ENCODE data around the gene IGSF23. TPM values are rescaled to one million over a fixed set of nuclear protein-coding genes. Genes with fewer than 3 reads are reported as not detected.

IGSF23 gene
- total and polyA plus RNA-seq, 2 of the 4 experiments (the other 2 are of a cell fraction): 0.27 TPM; not detected in 1

GRCh38 chr19:44602081-44602480 is 11.3 kb upstream of the IGSF23 start:
- Histone ChIP-seq H3K23ac (ENCODE audit: low read depth, low read length) (no peak overlapping the region; the same call in 1 of the 2 replicates), H3K4me2 (ENCODE audit: low read depth, low read length) (no peak overlapping the region), H3K27ac (ENCODE audit: insufficient read depth, low read length) (peak overlapping the region; percentile 25; the same call in 1 of the 2 replicates), H2BK120ac (ENCODE audit: low read depth, low read length) (peak overlapping the region; percentile 88), H2BK5ac (ENCODE audit: low read depth, low read length, poor library complexity, severe bottlenecking) (peak overlapping the region; percentile 3), H3K9me1 (ENCODE audit: insufficient read depth, low read length) (peaks cover 12% of the 10 kb centered on the region), H3K27me3 (ENCODE audit: control insufficient read depth, insufficient read depth, low read length) (no peaks in the 10 kb centered on the region), H3K4ac (ENCODE audit: low read depth, low read length) (peak overlapping the region; percentile 87), H4K5ac (ENCODE audit: low read depth, low read length) (0 out of 2 replicates have a peak overlapping the region, but pooled peaks have one; percentile 15), H3K18ac (ENCODE audit: low read depth, low read length) (peak overlapping the region; percentile 84), H4K91ac (ENCODE audit: insufficient read depth, low read depth, low read length) (peak overlapping the region; percentile 76), H2AFZ (replicated peaks; ENCODE audit: low read length, poor library complexity) (no peak overlapping the region), H2BK15ac (ENCODE audit: low read depth, low read length) (peak overlapping the region; percentile 73; the same call in 2 of the 3 replicates), H3K9me3 (ENCODE audit: control insufficient read depth, insufficient read depth, low read length) (peaks cover 4% of the 10 kb centered on the region; the same call in 1 of the 2 replicates), H2BK20ac (ENCODE audit: low read depth, low read length) (peak overlapping the region; percentile 85; the same call in 1 of the 2 replicates), H3K9ac (ENCODE audit: low read depth, low read length) (no peak overlapping the region), H3K36me3 (ENCODE audit: control insufficient read depth, insufficient read depth, low read length) (no peaks in the 10 kb centered on the region), H3K56ac (ENCODE audit: extremely low read depth, insufficient read depth, low read length) (no peak overlapping the region), H3K79me1 (ENCODE audit: low read depth in 1 of 2, low read length in 2 of 2) (peaks cover 0 to 3% of the 10 kb centered on the region in 2 experiments; a peak in 1 of 4 replicates), H4K8ac (ENCODE audit: low read depth in 2 of 2, low read length in 2 of 2) (peak overlapping the region; percentile 1 to 68; a peak in 3 of 4 replicates), H2AK9ac (replicated peaks; ENCODE audit: low read depth, low read length, poor library complexity) (no peak overlapping the region), H3K4me3 (ENCODE audit: insufficient read depth, low read depth, low read length) (no peak overlapping the region), H3K14ac (replicated peaks; ENCODE audit: low read depth, low read length) (no peak overlapping the region), H2AK5ac (ENCODE audit: low read depth, low read length) (peak overlapping the region; percentile 95), H4K20me1 (ENCODE audit: insufficient read depth, low read length) (no peaks in the 10 kb centered on the region), H3K4me1 (ENCODE audit: control insufficient read depth, insufficient read depth, low read length) (peaks cover 18% of the 10 kb centered on the region)
- dilution Hi-C loops (cut with HindIII; ENCODE audit: low sequenced_read_pairs, unreplicated experiment) (no loop called here), in situ Hi-C loops (cut with MboI; ENCODE audit: low sequenced_read_pairs) (no loop called here), intact Hi-C loops (cut with micrococcal nuclease) (loop anchor here (5.0 kb wide), 1 partner anchor 40 kb away; the partner anchor contains the start of gene PVR)
- TF ChIP-seq FOS (IDR thresholded peaks at IDR 0.05; ENCODE audit: low read depth, low read length): no peak
- TF ChIP-seq, protein P1, sequence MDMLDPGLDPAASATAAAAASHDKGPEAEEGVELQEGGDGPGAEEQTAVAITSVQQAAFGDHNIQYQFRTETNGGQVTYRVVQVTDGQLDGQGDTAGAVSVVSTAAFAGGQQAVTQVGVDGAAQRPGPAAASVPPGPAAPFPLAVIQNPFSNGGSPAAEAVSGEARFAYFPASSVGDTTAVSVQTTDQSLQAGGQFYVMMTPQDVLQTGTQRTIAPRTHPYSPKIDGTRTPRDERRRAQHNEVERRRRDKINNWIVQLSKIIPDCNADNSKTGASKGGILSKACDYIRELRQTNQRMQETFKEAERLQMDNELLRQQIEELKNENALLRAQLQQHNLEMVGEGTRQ (IDR thresholded peaks at IDR 0.05; ENCODE audit: low read depth, low read length): no peak
- no peak for TF ChIP-seq BHLHE40 (IDR thresholded peaks at IDR 0.05; ENCODE audit: low read depth, low read length)
- TF ChIP-seq, protein P2, sequence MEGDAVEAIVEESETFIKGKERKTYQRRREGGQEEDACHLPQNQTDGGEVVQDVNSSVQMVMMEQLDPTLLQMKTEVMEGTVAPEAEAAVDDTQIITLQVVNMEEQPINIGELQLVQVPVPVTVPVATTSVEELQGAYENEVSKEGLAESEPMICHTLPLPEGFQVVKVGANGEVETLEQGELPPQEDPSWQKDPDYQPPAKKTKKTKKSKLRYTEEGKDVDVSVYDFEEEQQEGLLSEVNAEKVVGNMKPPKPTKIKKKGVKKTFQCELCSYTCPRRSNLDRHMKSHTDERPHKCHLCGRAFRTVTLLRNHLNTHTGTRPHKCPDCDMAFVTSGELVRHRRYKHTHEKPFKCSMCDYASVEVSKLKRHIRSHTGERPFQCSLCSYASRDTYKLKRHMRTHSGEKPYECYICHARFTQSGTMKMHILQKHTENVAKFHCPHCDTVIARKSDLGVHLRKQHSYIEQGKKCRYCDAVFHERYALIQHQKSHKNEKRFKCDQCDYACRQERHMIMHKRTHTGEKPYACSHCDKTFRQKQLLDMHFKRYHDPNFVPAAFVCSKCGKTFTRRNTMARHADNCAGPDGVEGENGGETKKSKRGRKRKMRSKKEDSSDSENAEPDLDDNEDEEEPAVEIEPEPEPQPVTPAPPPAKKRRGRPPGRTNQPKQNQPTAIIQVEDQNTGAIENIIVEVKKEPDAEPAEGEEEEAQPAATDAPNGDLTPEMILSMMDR (conservative IDR thresholded peaks at IDR 0.05; ENCODE audit: low read depth, low read length): no peak
- TF ChIP-seq MXI1 (IDR thresholded peaks at IDR 0.05; ENCODE audit: borderline replicate concordance, low read depth, low read length): no peak
- no peak for TF ChIP-seq POLR2A (IDR thresholded peaks at IDR 0.05; ENCODE audit: low read depth, low read length)
- TF ChIP-seq SMC3 (IDR thresholded peaks at IDR 0.05; ENCODE audit: low read depth, low read length): no peak
- TF ChIP-seq CEBPB (IDR thresholded peaks at IDR 0.05; ENCODE audit: low read depth, low read length): no peak
- no peak for TF ChIP-seq RFX5 (IDR thresholded peaks at IDR 0.05; ENCODE audit: low read depth, low read length)
- TF ChIP-seq MAFK (IDR thresholded peaks at IDR 0.05; ENCODE audit: low read depth, low read length): no peak
- 87% methylated on average over 6 of the region's 6 CpGs; no CpG with 5 or more reads in 1 of the 2 experiments for WGBS, 2 experiments (ENCODE audit: extremely low coverage in 2 of 2, insufficient read length in 1 of 2)
- ATAC-seq (ENCODE audit: low read depth) (no peak), DNase-seq (no peak)
- ChIA-PET CTCF (interaction anchor here (0.6 kb wide), 1 partner anchor 19 kb away, joined by 4 read pairs; no protein-coding TSS in a partner anchor), POLR2A (ENCODE audit: unreplicated experiment) (interaction anchor here (0.6 kb wide), 2 partner anchors 15 to 25 kb away, joined by 3 to 9 read pairs; no protein-coding TSS in a partner anchor)
- no TSS peak for BruUV-seq (replicated peaks)

Data from IMR-90 (cell line).